GM10248 (cell line): ENCODE results near the gene IMPA2.
"Not testable (repeated sequence)": the region's sequence is repeated elsewhere in the genome, so short reads cannot be mapped to it uniquely, and the experiment has no call there.

Experiments
- CTCF ChIA-PET: fragments of 300-600 bp; sonication (Branson Sonifier 250); formaldehyde crosslinking; extraction: SDS; loops from one replicate; lab custom pipeline; 2021; ENCODE audit warnings: antibody characterized with exemption; lab: Yijun Ruan, JAX
- POLR2A ChIA-PET: fragments of 350-650 bp; sonication (Branson Sonifier 250); formaldehyde crosslinking; extraction: SDS; loops from one replicate; lab custom pipeline; 2020; ENCODE audit warnings: antibody characterized with exemption; lab: Yijun Ruan, JAX
- DNase-seq: peaks from one replicate; pipeline ENCODE4 v3.0.0; 2012; ENCODE audit errors: extremely low spot score
- TF ChIP-seq, protein P1 (sequence below): IDR thresholded peaks from 2 replicates; pipeline ENCODE4 v1.5.1; 2012; ENCODE audit warnings: mild to moderate bottlenecking, low read depth; ENCODE audit errors: extremely low read depth, missing control alignments, control extremely low read depth

Gene IMPA2

DNA sequence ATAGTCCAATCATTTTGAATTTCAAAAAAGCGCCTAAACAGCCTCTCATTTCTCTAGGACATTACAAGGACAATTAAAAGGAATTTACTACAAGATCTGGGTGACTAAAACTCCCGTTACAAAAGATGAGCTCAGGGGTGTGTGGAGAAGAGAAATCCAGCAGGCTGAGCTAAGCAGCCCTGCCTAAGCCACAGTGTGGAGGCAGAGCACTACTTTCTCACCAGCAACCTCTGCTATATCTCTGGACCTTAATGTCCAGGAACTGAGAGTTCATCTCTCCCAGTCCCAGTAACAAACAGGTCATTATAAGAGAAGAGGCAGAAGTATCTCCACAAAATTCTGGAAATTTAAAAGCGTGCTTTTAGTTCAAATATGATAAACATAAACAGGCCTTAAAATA lies 93.4 kb downstream of the IMPA2 start:
- CTCF ChIA-PET = interaction anchor here (1.4 kb wide), 1 partner anchor 162 kb away, joined by 4 read pairs; no protein-coding TSS in a partner anchor
- DNase-seq = no peak
- TF ChIP-seq, protein P1, sequence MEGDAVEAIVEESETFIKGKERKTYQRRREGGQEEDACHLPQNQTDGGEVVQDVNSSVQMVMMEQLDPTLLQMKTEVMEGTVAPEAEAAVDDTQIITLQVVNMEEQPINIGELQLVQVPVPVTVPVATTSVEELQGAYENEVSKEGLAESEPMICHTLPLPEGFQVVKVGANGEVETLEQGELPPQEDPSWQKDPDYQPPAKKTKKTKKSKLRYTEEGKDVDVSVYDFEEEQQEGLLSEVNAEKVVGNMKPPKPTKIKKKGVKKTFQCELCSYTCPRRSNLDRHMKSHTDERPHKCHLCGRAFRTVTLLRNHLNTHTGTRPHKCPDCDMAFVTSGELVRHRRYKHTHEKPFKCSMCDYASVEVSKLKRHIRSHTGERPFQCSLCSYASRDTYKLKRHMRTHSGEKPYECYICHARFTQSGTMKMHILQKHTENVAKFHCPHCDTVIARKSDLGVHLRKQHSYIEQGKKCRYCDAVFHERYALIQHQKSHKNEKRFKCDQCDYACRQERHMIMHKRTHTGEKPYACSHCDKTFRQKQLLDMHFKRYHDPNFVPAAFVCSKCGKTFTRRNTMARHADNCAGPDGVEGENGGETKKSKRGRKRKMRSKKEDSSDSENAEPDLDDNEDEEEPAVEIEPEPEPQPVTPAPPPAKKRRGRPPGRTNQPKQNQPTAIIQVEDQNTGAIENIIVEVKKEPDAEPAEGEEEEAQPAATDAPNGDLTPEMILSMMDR = no peak
- POLR2A ChIA-PET = no interaction called here

DNA sequence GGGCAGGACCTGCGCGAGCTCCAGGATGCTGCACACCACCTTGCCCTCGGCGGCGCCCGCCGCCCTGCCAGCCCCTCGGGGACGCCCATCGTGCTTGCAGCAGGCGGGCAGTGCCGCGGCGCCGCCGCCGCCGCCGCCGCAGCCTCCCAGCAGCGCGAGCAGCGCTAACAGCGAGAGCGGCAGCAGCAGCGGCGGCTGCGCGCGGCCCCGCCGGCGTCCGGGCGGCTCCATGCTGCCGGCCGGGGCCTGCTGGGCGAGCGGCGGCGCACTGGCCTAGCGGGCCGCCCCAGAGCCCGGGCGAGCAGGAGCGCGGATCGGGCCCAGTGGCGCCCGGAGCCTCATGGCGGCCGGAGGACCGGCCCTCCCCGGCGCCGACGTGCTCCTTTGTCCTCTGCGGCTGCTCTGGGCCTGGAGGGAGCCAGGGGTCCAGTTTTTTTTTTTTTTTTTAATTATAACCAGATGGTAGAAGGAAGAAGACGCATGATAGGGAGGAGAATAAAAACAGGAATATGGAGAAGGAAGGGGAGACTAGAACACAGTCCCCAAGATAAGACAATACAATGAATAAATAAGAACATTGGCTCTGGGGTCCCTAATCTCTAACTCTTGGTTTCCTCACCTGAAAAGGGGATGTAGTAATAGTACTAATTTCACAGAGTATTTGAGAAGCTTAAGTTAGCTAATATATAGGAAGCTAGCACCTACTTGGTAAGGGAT lies 95.3 kb downstream of the IMPA2 start:
- CTCF ChIA-PET = no interaction called here
- POLR2A ChIA-PET = no interaction called here
- TF ChIP-seq, protein P1 = no peak
- DNase-seq = no peak

DNA sequence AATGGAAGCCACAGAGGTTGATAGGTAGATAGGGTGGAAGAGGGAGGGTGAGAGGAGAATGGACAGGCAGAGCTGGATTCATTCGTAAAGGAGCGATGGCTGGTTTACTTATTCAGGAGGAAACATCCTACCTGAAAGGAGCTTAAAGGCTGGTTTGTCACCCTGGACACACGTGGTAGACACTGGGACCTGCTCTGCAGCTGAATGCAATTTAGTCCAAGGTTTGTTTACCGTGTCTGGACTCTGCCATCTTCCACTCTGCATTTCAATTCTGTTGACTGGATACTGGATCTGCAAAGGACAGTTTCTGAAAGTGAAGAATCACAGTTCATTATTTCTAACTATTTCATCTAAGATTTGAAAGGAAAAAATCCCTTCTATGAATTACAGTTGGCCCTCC lies 96.7 kb downstream of the IMPA2 start:
- CTCF ChIA-PET, POLR2A ChIA-PET, DNase-seq: not testable (repeated sequence)

DNA sequence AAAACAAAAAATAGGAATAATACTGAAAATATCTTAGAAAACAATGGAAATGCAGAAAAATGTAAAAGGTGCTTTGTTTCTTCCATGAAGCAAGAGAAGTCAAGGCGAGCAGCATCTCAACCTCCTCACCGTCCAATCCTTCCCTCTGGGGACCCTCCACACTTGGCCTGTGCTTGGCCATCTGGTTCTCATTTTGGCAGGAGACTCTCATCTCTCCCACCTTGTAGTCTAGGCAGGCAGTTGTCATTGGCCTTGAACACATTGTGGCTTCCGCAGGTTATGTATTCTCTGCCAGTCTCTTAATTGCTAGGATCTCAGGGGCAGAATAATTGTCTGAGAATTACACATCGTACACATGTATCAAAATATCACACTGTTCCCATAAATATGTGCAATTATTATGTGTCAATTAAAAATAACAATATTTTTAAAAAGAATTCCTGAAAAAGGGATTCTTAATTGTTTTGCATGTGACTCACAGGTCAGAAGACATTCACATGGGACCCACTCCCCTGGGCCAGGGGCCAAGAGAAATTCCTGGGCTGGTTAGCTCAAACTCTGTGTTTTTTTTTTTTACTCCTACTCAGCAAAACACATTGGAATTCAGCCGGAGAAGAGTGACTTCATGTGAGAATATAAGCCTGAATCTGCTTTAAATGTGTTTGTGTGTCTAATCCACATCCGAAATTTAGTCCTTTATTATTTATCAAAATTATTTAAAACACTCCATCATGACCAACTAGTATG lies 98.4 kb downstream of the IMPA2 start:
- TF ChIP-seq, protein P1 = no peak
- CTCF ChIA-PET = no interaction called here
- POLR2A ChIA-PET = no interaction called here
- DNase-seq = no peak
